ENCODE data around the gene SCAPER.

DNA sequence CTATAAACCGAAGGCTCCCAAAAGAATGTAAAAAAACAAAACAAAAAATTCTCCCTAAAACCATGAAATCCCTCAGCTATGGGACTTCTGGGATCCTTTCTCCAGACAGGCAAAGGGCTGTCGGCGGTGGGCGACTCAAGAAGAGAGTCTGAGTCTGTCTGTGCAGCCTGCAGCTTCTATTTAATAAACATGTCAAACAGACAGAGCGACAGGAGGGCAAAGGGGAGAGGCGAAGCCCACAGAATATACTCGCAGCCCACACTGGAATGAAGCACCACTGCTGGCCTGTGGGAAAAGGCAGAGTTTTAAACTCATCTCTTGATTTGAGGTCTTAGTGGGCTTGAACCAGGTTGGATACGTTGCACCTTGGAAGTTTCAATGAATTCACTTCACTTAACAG is 528.3 kb downstream of the SCAPER start:
- TF ChIP-seq POLR2A (IDR thresholded peaks at IDR 0.05) (no peak), CTCF (IDR thresholded peaks at IDR 0.05) (no peak), EP300 (IDR thresholded peaks at IDR 0.05) (no peak)
